Activated gamma-delta T cell (primary cell): ENCODE measurements around the gene ATF7.

Source experiments
- DNase-seq: peaks from one replicate; lab custom pipeline; 2025; lab: John Stamatoyannopoulos, UW

The ATF7 gene

DNA sequence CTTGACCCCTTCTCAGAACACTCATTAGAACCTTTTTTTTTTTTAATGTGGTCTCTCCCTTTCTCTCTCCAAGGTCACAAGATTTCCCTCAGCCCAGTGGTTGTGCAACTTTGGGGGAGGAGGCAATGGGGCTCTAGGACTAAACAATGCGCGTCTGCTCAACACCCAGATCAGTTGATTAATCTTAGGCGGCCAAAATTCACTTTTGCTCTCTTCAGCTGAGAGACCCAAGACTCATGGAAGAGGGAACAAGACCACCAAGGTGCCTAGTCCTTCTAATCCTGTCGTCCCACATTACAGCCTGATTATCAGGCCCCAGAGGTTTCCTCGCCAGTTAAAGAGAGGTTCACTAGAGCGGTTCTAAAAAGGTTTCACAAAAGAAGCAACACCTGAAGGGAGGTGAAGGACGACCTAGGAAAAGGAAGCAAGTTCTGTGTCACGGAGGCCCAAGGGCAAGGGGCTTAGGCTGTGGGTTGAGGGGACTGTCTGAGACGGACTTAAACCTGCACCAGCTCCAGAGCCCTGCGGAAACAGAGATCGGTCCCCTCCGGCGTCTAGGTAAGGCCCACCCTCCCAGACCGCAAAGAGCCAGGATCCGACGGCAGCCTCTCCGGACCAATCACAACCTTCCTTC is 125.9 kb downstream of the ATF7 start:
- DNase-seq: no peak

DNA sequence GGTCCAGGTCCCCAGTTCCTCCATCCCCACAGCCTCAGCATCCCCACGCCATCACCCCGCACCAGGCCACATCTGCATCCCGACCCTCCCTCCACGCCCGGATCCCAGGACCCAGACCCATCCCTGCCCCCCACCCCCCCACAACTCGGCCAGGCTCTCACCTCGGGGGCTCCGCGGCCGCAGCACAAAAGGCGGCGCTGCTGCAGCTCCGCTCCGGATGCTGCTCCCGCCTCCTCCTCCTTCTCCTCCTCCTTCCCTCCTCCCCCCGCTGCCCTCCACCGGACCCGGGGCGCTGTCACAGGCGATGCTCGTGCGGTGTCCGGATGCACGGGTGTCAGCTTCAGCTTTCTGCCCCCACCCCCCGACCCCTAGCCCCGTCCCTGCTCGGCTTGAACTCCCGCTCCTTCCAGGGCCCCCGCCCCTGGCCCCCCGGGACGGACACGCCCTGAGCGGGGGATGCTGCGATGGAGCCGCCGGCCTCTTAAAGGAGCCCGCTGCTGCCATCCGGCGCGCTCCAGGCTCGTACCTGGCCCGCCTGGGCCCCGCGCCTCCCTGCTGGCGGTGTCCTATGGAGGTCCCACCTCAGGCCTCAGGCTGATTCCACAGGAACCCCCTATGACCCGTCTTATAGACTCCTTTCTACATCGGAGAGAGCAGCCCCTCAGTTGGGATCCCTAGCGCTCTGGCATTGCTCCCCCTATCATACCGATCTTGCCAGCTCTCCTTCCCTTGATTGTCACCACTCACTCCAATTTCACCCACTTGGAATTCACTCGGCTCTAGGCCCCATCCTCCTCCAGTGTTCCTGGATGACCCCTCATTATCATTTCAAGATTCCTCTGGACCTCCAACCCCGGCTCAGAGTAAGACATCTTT is 126.7 kb downstream of the ATF7 start, which contains the start of gene MAP3K12:
MAP3K12 (minus strand) TSS at position 193 of the 876 bp plus-strand sequence. CDS start 12,067 bp downstream, outside the sequence.
- peak; percentile 56 for DNase-seq

DNA sequence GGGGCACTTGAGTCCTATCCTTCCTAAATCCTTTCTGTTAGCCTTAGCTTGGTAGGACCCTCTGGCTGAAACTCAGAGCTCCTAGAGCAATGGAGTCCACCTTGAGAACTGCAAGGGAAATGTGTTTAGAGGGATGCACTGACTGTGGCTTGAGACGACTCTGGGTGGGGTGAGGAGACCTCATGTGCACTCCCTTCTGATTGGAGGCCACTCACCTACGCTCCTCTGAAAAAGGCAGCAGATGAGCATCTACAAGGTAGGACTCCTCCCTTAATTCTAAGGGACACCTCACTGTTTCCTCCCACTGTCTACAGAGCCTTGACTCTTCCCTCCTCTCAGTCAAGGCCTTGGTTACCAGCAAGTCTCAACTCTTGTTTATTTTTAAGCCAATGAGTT is 127.9 kb downstream of the ATF7 start:
- DNase-seq: no peak

DNA sequence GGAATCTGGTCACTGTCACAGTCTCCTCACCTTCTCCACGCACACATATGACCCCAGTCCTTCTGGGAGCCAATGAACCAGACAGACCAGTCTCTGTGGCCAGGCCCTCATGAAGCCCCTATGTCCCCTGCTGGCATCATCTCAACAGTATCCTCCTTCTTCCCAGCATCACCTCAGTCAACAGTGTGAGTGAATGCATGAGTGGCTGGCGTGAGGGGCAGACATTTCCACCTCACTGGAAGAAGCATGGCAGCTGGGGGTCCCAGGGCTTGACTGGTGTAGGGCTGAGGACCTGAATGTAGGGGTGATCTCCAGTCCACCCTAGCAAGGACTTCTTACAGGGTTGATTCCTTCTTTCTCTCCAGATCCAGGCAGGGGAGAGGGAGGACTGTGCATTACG is 128.7 kb downstream of the ATF7 start:
- DNase-seq: no peak

DNA sequence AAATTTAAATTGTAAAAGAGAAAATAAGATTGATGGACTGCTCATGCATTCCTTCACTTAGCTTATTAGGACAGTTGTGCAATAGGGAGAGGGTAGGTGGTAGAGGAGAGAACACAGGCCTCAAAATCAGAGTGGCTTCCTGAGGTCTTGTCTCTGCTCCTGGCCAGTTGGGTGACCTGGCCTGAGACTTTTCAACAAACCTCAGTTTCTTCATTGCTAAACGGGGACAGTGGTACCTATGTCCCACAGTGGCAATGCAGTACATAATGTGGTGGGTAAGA is 129.5 kb downstream of the ATF7 start:
- DNase-seq: no peak

DNA sequence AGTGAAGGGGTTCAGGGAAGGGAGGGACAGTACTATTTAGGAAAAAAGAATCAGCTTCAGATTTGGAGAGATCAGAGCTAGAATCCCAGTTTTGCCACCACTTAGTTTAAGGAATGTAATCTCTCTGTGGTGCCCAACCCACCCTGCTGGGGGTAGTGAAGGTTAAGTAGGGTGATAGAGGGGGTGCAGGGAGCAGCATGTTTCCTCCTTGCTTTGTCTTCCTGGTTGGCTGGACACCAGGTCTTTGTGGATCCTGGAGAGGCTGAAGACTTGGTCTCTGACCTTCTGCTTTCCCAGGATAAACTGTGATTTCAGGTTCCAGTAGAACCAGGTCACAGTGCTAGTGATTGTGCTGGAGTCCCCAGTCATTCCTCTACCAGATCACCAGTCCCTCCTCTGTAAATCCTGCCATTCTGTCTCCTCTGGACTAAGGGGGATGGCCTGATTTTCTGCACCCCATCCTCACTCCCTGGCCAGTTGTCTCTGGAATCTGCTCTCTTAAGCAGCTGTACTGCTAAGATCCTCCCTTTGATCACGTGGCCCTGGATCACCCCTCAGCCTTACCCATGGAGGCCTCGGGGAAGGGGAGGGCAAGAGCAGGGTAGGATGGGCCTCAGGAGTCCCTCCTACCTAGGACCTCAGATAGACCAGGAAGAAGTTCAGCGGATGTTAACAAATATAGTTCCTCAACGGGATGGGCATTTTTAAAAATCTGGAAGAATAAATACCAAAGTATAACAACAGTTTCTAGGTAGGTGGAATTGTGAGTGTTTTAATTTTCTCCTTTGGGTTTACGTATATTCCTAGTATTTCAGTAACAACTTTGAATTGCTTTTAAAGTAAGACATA is 130.1 kb downstream of the ATF7 start:
- no peak for DNase-seq

DNA sequence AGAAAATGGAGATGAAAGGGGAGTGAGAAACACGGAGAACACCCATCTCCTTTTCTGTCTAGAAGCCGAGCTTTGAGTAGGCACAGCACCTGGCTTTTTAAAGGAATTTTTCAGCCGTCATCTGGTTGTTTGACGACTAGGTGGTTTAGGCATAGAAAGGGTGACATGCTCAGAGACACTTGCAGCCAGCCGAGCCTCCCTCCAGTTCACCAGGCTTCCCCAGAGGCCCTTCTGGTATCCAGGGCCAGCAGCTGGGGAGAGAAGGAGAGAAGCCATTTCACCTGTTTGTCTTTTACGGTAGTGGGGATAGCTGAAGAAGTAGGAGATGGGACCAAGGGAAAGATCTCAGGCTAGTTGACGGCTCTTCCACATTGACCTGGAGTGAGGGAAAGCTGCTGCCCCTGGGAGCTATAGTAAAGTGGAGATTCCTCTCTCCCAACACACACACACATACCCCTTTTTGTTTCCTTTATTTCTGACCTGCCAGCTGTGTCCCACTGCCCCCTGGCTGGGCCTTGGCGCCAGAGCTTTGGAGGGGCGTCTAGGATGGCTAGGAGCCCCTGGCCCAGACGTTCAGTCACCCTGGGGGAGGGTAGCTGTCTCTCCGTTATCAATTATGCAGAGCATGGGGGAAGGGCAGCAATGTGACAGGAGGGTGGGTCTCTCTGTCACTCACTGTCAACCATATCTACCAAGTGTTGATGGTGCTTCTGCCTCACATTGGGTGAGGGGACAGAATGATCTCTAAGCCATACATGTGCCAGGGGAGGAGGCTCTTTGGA is 132.4 kb downstream of the ATF7 start:
- no peak for DNase-seq

DNA sequence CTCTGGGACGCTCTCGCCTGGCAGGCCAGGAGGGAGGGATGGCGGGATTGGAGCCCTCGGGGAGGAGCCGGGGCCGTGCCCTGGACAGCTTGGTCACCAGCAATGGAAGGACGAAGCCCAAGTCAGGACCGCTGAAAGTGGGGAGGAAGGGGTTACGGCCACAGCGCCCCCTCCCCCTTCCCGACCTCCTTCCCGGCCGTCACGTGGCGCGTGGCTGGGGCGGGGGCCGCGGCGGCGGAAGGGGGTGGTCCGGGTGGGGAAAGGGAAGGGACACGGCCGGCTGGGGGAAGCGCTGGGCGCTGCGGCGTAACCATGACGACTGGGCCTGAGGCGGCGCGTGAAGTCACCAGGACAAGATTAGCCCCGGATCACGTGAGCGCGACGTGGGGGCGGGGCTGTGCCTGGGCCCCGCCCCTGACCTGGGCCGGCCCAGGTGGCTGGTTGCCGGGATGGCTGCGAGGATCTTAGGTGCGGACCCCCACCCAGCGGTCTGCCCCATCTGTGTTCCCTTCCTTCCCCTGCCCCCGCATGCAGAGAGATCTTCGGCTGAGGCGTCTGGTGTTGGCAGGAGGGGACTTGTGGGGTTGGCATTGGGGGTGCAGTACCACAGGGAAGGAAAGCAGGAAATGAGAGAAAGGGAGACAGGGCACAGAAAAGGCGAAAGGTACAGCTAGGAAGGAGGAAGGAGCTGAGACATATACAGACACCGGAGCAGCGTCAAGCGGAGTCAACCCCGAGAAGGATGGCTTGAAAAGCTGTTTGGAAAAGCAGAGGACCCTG is 133.2 kb downstream of the ATF7 start:
- peak; percentile 85 for DNase-seq

DNA sequence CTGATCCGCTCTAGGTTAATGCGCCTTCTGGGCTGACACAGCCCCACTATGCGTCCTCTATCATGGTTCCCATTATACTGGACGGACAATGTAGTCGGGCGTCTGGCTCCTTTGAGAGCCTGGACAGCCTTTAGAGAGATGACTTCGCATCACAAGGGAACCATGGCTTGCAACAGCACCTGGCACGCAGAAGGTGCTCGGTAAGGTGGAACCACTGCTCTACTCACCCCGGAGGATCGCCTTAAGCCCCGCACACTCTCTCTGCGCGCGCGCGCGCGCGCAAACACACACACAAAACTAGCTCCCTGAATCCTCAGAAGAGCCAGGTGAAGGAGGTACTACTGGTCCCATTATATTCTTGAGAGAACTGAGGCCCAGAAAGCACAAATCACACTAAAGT is 134.0 kb downstream of the ATF7 start:
- DNase-seq: no peak

DNA sequence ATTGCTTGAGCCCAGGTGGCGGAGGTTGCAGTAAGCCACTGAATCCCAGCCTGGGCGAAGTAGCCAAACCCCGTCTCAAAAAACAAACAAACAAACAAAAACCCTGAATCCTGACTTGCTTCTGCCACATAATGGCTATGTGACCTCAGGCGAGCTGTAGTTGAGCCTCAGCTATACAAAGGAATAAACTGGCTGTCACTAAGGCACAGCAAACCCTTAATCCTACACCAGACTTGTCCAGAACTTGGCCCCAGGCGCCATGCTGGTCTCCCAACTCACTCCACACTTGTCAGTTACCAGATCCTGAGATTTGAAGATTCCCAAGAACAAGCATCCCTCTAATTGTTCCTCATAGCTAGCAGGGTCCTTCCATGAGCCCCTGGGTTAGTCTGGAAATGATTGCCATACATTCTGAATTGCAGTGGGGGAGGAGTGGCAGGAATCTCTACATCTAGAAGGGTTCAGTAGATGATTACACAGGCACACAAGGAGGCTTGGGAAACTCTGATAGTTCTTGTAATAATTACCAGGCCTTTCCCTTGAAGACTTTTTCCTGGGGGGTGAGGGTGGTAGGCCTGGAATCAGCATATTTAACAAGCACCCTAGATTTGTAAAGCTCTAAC is 136.8 kb downstream of the ATF7 start:
- no peak for DNase-seq

DNA sequence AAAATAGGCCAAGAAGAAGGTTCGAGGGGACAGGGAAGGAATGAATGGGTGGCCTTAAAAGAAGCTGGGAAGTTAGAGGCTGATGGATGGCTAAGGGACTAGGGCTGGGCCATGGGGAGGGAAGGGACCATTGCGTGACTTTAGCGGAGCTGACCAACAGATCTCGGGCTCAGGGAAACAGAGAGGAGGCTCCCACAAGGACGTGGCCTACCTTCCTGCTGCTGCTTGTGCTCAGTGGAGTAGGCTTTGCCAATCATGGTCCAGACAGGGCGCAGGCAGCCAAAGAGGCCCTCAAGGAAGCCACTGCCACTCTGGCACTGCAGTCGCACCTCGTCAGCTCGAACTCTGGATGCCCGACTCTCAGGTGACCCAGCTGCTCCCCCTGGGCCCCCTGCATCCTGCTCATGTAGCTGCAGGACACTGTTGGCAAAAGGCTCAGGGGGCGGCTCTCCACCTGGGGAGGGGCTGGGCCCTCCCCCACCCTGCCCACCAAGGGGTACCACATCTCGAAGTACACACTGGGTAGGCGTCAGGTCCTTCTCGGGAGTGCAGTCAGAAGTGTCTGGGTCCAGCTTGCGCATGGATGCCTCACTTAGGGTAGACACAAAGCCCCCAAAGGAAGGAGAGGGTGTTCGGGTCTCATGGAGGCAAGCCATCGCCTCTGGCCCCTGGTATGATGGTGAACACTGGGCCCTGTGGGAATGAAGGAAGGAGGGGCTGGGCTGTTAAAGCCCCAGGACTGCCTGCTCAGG is 139.3 kb downstream of the ATF7 start:
- no peak for DNase-seq

DNA sequence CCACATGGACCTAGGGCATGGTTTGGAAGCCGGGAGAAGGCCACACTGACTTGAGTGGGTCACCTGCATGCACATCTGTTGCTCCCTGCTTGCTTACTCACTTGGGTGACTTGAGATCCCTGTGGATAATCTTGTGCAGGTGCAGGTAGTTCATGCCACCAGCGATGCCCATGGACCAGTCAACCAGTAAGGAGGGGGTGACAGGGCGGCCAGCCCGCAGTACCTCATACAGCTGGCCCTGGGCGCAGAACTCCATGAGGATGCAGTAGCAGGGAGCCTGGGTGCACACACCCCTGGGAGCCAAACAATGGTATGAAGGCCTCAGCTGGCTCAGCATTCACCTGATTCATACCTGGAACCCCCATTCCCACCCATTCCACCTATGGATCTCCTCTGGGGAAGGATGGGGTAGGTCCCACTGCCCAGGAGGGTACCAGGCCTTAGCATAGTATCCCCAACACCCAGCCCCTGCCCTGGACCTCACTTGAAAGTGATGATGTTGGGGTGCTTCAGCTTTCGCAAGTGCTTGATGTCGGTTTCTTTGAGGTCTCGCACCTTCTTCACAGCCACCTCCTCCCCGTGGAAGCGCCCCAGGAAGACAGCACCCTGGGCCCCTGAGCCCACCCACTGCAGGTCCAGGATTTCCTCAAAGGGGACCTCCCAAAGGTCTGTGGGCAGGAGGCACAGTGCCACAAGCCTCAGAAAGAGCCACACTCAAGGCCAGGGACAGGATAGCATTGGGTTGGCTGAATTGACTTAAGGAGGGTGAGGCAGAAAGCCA is 140.0 kb downstream of the ATF7 start:
- DNase-seq: no peak

DNA sequence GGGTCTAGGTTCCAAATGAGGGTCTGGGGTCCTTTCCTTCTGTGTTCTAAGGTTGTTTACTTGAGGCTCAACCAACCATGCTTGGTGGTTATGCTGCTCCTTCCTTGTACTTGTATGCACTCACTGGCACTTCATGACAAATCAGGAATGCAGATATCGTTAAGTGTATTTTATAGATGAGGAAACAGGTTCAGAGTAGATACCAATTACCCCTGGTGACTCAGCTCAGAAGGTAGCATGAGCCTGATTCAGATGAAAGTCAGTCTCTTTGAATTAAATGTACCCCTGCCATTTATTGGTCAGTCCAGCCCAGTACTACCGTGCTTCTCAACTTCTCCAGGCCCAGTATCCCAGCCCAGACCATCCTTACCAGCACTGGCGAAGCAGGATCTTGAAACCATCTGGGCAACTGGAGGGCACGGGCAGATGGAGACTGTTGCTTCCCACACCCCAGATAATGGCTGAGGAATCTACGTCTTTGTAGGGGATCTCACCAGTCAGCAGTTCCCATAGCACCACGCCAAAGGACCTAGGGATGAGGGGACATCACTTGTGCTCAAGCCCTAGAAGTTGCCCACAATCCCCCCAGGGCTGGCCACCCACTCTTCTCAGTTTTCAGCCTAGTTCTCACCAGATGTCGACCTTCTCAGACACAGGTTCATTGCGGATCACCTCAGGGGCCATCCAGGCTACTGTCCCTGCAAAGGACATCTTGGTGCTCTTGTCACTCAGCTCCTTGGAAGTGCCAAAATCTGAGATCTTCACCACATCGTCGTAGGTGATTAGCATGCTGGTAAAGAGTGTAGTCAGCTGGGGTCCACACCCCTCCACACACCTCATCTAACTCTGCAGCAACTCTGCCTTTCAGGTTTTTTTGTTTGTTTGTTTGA is 141.3 kb downstream of the ATF7 start:
- DNase-seq: no peak

DNA sequence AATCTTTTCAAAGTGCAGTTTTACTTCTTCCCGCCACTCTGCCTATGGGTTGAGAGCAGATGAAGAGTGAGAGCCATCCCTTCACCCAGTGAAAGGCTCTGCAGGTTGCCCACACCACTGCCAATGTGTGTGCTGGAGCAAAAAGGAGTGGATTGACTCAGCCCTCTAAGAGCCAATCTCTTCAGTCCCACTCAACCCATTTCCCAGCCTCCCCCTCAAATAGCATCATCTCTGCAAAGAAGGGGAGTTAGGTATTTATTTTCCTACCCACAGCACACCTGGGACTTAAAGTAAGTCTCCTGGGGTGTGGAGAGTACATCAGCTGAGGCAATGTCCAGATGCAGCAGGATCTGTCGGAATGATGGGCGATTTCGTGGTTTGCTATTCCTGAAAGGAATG is 142.2 kb downstream of the ATF7 start:
- no peak for DNase-seq

DNA sequence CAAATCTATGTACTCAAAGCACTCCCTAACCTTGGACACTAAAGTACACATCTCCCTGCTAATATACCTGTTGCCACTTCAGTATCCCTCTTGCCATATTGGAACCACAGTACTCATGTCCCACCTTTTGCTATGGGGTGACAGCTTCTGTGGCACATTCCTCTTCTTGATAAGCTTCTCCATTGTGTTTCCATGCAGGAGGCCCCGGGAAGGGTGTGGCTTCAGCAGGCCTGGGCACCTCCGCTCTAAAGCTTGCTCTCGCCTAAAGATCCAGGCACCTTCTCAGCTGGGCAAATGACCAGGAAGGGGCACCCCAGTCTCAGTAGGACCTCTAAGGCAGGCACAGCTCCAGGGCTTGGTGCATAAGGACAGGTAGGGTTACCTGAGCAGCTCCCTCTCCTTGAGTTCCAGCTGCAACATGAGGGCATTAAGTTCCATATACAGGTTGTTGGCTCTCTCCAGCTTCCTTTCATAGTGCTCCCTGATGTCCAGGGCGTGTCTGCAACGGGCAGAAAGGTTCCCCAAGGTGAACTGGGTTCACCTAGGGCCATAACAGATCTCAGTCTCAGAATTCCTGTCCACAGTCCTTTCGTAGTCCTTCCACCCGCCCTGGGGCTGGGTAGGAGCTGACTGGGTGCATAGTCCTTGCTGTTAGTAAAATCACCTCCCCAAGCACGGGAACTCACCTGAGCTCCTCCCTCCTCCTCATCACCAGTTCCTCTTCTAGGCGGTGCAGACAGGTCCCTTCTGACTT is 142.8 kb downstream of the ATF7 start:
- DNase-seq: no peak

DNA sequence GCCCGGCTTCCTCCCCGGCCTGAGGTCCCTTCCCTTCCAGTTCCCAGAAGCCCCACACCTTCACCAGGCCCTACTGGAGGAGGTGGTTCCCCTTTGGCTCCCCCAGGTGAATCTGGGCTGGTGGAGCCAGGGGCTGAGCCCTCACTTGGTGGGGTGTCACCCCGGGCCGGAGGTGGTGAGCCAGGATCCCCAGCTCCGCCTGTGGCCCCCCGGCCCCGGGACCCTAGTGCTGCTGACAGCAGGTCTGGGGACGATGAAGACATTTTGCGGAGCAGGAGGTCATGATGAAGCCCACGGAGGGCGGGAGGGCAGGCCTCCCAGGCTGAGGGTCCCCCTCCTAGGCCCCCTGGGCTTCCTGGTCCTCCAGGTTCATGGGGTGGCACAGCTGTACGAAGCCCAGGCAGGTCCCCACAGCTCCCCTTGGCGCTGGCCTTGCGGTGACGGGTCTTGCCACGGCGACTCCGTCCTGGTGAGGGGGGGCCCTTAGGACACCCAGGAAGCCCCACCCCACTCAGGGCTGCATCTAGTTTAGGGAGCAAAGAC is 143.5 kb downstream of the ATF7 start:
- no peak for DNase-seq
